ENCODE results near the gene RNASET2.

DNA sequence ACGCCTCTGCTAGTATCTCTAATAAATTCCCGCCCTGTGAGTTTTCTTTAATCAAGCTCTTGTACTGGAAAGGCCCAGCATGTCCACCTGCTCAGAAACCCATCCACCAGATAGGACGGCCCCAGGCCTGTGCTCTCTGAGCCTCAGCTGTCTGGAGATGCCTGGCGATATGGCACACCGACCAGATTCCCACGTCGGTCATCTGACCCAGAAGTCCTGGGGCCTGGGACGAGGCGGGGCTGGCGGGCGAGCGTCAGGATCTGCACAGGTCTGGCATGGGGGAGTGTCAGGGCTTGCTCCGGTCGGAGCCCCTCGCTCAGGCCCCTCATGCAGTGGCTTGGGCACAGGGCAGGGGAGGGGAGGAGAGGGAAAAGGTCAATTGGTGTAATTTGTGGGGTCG, 10.2 kb downstream of the RNASET2 start:
- TF ChIP-seq, protein P1, sequence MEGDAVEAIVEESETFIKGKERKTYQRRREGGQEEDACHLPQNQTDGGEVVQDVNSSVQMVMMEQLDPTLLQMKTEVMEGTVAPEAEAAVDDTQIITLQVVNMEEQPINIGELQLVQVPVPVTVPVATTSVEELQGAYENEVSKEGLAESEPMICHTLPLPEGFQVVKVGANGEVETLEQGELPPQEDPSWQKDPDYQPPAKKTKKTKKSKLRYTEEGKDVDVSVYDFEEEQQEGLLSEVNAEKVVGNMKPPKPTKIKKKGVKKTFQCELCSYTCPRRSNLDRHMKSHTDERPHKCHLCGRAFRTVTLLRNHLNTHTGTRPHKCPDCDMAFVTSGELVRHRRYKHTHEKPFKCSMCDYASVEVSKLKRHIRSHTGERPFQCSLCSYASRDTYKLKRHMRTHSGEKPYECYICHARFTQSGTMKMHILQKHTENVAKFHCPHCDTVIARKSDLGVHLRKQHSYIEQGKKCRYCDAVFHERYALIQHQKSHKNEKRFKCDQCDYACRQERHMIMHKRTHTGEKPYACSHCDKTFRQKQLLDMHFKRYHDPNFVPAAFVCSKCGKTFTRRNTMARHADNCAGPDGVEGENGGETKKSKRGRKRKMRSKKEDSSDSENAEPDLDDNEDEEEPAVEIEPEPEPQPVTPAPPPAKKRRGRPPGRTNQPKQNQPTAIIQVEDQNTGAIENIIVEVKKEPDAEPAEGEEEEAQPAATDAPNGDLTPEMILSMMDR (IDR thresholded peaks at IDR 0.05): no peak
- TF ChIP-seq EZH2 (IDR thresholded peaks at IDR 0.05) (no peak), EZH2phosphoT487 (IDR thresholded peaks at IDR 0.05) (no peak)

All from neural progenitor cell (in vitro differentiated cells).